Glomerular endothelial cell (primary cell): ENCODE measurements around the gene MRPL1. TPM values are rescaled to one million over a fixed set of nuclear protein-coding genes. Genes with fewer than 3 reads are reported as not detected.
"Not testable (repeated sequence)": the region's sequence is repeated elsewhere in the genome, so short reads cannot be mapped to it uniquely, and the experiment has no call there.

Source experiments
- DNase-seq: peaks from one replicate; pipeline ENCODE4 v3.0.0-alpha.2; 2011; ENCODE audit warnings: low read depth, low spot score; ENCODE audit errors: extremely low read depth
- total RNA-seq: library from RNA; depleted of rRNA; stranded (reverse); fragments of >200 nt; gene quantifications from 2 replicates; pipeline ENCODE4 v1.2.3, GENCODE V29; 2015

Gene MRPL1
- total RNA-seq, 1 donor from 2014 or later = 22.3 TPM

DNA sequence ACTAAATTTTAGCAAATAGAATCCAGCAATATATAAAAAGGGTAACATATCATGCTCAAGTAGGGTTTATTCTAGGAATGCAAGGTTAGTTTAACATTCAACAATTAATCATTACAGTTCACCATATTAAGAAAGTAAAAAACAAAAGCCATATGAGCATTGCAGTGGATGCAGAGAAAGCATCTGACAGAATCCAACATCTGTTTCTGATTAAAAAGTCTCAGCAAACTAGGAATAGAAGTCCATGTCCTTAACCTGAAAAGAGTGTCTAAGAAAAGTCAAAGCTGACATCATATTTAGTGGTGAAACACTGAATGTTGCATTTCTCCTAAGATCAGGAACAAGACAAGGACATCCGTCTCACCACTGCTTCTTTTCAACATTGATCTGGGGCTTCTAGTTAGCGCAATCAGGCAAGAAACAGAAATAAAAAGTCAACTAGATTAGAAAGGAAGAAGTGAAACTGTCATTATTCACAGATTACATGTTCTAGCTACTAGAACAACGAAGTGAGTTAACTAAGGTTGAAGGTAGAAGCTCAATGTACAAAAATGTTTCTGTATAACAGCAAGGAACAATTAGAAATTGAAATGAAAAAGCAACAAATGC, 49.3 kb downstream of the MRPL1 start:
- no peak for DNase-seq

DNA sequence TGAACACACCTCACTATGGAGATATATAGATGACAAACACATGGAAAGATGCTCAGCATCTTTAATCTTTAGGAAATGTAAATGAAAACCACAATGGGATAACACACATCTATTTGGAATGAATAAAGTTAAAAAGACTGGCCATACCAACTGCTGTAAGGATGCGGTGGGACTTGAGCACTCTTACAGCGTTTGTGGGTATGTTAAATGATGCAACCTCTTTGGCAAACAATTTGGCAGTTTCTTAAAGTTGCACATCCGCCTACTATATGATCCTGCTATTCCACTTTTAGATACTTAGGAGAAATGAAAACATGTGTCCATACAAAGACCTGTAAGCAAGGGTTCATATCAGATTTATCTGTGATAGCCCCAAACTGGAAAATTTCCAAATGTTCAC, 50.7 kb downstream of the MRPL1 start:
- DNase-seq = no peak

- no peak for DNase-seq
Measured at GRCh38 chr4:77917075-77917474, 54.4 kb downstream of the MRPL1 start.

DNA sequence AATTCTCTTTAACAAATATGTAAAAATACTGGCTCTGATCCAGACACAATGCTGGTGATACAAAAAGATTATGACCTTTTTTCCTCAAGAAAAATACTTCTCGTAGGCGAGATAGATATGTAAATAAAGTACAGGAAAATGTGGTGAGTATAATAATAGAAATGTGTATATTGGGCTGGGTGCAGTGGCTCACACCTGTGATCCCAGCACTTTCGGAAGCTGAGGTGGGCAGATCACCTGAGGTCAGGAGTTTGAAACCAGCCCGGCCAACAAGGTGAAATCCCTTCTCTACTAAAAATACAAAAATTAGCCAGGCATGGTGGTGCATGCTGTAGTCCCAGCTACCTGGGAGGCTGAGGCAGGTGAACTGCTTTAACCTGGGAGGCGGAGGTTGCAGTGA, 55.0 kb downstream of the MRPL1 start:
- no peak for DNase-seq

DNA sequence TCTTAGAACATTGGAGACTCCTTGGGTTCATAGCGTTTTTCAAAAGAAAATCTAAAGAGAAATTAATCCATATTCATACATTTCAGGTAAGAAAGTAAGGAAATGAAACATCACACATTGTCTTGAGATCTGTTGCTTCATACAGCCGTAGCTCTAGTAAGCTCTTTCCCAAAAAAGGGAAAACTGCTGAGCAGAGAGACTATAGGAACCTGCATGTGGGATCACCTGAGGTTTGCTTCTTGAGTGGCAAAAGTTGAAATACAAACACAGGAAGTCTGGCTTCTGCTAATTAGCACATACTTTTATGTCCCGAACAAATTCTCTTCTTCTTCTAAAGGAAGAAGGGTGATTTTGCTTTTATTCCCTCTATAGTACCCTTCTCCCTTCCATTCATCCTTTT, 57.7 kb downstream of the MRPL1 start:
- DNase-seq = no peak

- DNase-seq = peak; percentile 97
Measured at GRCh38 chr4:77921701-77922100, 59.1 kb downstream of the MRPL1 start.

- peak; percentile 36 for DNase-seq
Measured at GRCh38 chr4:77922158-77923094, 59.8 kb downstream of the MRPL1 start.

- DNase-seq = peak; percentile 72
Measured at GRCh38 chr4:77927991-77928925, 65.6 kb downstream of the MRPL1 start.

DNA sequence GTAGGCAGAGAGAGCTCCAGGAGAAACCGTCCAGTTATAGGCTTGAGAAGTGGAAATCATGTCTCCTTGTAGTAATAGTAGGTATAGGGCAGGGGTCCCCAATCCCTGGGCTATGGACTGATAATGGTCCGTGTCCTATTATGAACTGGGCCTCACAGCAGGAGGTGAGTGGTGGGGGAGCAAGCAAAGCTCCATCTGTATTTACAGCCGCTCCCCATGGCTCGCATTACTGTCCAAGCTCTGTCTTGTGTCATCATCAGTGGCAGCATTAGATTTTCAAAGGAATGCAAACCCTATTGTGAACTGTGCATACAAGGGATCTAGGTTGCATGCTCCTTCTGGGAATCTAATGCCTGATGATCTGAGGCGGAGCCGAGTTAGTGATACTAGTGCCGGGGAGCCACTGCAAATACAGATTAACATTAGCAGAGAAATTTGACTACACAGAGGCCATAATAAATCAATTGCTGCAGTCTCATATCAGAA, 67.6 kb downstream of the MRPL1 start:
- no peak for DNase-seq

DNA sequence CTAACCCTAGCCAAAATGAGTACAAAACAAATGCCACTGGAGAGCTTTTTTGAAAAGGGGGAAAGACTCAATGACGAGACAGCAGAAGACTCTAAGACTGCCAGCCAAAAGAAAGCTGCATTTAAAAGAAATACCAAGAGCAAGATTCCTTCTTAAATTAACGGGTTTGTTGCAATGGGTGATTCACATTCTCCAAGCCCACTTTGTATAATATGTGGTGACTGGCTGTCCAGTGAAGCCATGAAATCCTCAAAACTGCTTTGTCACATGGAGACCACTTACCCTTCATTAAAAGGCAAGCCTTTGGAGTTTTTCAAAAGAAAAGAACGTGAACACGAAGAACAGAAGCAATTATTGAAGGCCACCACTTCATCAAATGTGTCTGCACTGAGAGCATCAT, 68.2 kb downstream of the MRPL1 start:
- no peak for DNase-seq

GRCh38 chr4:77931452-77932135, 69.0 kb downstream of the MRPL1 start:
- peak; percentile 85 for DNase-seq

DNA sequence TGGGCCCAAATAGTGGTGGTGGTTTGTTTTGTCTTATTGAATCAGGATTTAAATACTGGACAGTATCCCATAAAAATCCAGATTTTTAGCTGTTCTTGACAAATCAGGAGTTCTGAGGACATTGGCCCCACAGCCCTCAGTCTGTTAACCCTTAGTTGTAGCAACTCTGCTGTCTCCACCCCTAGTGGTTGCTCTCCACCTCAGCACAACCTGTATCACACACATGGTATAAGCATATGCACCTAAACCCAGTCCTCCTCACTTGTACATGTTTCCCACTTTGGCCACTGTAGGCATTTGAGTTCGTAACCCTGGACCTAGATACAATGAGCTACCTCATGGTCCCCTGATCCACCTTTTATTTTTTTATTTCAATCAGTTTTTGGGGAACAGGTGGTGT, 75.9 kb downstream of the MRPL1 start:
- DNase-seq = no peak

- DNase-seq = not testable (repeated sequence)
Measured at GRCh38 chr4:77945929-77946328, 83.3 kb downstream of the MRPL1 start.

- DNase-seq = no peak
Measured at GRCh38 chr4:77950203-77950602, 87.6 kb downstream of the MRPL1 start.

DNA sequence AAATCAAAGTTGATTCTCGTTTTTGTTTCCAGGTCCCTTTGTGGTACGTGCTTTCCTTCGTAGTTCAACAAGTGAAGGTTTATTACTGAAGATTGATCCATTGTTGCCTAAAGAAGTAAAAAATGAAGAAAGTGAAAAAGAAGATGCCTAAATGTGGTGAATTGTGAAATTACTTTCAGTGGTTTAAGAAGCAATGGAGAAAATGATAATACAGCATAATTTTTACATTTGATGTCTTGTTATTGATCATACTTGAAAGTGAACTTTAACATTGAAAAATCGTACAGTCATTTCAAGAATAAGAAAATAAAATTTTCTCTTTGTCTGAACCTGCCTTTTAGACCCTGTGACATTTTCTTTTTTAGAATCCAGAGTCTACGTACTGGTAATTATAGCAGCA, 89.8 kb downstream of the MRPL1 start:
- DNase-seq = no peak

GRCh38 chr4:77954690-77955089, 92.1 kb downstream of the MRPL1 start:
- no peak for DNase-seq

DNA sequence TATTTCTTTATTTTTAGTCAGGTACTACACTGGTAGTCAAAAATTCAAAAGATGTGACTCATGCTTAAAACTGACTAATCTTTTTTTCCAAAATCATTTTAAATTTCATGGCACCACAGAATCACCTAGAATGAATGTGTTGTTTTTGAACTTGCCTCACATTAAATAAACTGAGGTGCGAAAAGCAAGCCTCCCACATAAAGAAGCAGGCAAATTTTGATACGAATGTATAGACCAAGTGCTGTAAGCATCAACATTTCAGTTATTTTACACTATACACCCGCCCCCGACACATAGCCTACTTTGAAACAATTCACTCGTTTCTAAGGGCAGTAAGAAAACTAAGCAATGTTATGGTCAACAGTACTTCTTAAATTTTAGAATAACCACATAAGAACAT, 94.3 kb downstream of the MRPL1 start:
- DNase-seq = no peak

DNA sequence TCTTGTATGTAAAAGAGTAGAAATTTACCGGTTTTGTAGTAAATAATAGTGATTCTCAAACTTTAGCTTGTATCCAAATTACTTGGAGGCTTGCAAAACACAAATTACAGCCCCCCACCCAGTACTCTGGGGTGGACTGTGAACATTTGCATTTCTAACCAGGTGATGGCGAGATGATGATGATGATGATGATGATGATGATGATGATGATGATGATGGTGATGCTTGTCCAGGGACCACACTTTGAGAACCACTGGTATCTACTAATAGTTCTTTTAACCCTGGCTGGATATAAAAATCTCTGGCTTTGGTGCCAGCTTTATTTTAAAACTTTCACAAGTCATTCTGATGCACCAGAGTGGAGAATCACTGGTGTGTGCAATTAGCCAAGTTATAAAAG, 96.3 kb downstream of the MRPL1 start:
- DNase-seq = no peak

GRCh38 chr4:77959566-77960338, 97.1 kb downstream of the MRPL1 start:
- peak; percentile 57 for DNase-seq

GRCh38 chr4:77960367-77960766, 97.7 kb downstream of the MRPL1 start:
- DNase-seq = no peak
